ENCODE results near the gene SAMD9.

DNA sequence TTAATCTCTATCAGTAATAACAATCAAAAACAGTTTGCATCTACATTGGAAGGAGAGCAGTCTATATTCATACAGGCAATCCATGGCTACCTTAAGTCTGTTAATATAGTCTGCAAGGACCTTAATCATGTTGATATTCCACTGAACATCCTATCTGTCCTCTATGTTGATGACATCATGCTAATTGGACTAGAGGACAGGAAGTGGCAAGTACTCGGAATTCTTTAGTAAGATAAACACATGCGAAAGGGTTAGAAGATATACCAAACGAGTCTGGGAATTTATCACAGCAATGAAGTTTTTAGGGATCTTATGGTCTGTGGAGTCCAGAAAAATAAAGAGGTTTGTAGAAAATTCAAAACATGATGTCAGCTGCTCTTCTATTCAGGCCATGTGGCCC lies 41.7 kb upstream of the SAMD9 start:
- TF ChIP-seq, protein P1, sequence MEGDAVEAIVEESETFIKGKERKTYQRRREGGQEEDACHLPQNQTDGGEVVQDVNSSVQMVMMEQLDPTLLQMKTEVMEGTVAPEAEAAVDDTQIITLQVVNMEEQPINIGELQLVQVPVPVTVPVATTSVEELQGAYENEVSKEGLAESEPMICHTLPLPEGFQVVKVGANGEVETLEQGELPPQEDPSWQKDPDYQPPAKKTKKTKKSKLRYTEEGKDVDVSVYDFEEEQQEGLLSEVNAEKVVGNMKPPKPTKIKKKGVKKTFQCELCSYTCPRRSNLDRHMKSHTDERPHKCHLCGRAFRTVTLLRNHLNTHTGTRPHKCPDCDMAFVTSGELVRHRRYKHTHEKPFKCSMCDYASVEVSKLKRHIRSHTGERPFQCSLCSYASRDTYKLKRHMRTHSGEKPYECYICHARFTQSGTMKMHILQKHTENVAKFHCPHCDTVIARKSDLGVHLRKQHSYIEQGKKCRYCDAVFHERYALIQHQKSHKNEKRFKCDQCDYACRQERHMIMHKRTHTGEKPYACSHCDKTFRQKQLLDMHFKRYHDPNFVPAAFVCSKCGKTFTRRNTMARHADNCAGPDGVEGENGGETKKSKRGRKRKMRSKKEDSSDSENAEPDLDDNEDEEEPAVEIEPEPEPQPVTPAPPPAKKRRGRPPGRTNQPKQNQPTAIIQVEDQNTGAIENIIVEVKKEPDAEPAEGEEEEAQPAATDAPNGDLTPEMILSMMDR (IDR thresholded peaks at IDR 0.05; ENCODE audit: low read length), result no peak
- TF ChIP-seq EZH2 (optimal IDR thresholded peaks at IDR 0.05; ENCODE audit: low read depth, low read length), result no peak

All from MM.1S (cell line).